Activated CD8-positive, alpha-beta memory T cell treated with anti-CD3 and anti-CD28 coated beads, Interleukin-2, amount 50 U/mL, for 1 hour (primary cell): ENCODE measurements around the gene NLRP12.
"Not testable (repeated sequence)": the region's sequence is repeated elsewhere in the genome, so short reads cannot be mapped to it uniquely, and the experiment has no call there.

Source experiments
- DNase-seq: peaks from one replicate; pipeline ENCODE4 v3.0.0-alpha.2; 2020; ENCODE audit errors: extremely low read depth

NLRP12 gene, protein sequence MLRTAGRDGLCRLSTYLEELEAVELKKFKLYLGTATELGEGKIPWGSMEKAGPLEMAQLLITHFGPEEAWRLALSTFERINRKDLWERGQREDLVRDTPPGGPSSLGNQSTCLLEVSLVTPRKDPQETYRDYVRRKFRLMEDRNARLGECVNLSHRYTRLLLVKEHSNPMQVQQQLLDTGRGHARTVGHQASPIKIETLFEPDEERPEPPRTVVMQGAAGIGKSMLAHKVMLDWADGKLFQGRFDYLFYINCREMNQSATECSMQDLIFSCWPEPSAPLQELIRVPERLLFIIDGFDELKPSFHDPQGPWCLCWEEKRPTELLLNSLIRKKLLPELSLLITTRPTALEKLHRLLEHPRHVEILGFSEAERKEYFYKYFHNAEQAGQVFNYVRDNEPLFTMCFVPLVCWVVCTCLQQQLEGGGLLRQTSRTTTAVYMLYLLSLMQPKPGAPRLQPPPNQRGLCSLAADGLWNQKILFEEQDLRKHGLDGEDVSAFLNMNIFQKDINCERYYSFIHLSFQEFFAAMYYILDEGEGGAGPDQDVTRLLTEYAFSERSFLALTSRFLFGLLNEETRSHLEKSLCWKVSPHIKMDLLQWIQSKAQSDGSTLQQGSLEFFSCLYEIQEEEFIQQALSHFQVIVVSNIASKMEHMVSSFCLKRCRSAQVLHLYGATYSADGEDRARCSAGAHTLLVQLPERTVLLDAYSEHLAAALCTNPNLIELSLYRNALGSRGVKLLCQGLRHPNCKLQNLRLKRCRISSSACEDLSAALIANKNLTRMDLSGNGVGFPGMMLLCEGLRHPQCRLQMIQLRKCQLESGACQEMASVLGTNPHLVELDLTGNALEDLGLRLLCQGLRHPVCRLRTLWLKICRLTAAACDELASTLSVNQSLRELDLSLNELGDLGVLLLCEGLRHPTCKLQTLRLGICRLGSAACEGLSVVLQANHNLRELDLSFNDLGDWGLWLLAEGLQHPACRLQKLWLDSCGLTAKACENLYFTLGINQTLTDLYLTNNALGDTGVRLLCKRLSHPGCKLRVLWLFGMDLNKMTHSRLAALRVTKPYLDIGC

DNA sequence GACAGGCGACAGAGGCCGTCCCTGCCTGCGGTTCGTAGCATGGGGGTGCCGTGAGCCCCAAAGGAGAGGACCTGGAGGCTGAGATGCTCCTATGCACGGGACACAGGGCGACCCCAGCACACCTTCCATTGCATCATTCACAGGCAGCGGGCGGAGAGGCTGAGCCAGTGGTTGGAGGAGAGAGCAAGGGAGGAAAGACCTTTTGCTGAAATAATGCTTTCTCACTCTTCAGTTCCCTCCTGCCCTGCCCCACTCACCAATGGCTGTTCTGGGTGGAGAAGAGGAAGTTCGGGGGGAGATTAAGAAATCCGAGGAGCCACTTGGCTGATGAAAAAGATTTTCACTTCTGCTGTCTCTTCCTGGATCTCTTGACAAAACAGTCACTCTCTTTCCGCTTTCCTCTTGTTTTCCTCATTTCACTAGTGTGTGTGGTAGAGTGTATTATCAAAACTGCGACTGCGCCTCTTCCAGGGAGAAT is at the start of gene NLRP12:
NLRP12 (minus strand) TSS at position 181 of the 478 bp plus-strand sequence; CDS start at position 41, 140 bp downstream.
- no peak for DNase-seq

DNA sequence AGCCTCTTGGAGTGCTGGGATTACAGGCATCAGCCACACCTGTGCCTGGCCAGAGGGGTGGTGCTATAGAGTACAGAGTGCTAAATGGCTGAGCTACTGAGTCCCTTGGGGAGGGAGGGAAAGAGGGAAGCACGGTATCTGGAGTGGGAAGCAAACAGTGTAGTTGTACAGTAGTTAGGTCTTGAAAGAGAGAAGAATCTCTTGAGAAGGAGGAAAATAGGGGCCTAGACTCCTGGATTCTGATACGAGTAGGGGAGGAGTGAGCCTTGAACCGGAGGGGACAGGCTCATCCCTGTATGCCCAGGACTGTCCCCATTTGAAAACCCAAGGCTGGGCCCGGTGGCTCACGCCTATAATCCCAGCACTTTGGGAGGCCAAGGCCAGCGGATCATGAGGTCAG is 48.6 kb upstream of the NLRP12 start:
- no peak for DNase-seq

DNA sequence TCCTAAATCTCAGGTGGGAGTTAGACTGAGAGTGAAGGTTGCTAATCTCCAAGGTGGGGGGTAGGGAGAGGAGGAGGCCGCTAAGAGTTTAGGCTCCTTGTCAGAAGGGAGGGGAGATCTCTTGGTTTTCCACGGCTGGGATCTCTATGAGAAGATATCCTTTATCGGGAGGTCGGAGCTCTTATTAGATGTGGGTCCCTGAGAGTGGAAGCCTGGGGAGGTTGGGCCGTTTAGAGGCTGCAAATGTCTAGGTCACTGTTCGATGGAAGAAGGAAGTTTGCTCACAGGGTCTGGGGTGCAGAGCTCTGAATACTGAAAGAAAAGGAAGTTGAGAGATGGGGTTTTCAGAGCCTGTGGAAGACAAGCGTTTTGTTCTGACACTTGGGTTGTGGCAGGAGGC is 47.3 kb upstream of the NLRP12 start:
- DNase-seq: no peak

DNA sequence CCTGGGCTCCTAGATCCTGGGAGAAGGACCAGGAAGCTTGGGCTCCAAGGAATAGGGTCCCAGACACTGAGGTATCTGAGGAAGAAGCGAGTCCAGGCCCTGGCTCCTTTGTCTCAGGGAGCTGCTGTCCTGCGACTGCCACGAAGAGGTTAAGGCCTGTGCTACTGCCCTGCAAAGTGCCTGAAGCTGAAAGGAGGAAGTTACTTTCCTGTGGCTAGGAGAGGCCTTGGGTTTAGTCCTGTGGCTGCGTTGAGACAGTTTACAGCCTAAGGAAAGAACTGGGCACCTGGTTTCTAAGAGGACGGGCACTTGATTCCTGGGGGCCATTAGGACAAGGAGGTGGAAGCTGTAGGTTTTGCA is 46.4 kb upstream of the NLRP12 start:
- no peak for DNase-seq

DNA sequence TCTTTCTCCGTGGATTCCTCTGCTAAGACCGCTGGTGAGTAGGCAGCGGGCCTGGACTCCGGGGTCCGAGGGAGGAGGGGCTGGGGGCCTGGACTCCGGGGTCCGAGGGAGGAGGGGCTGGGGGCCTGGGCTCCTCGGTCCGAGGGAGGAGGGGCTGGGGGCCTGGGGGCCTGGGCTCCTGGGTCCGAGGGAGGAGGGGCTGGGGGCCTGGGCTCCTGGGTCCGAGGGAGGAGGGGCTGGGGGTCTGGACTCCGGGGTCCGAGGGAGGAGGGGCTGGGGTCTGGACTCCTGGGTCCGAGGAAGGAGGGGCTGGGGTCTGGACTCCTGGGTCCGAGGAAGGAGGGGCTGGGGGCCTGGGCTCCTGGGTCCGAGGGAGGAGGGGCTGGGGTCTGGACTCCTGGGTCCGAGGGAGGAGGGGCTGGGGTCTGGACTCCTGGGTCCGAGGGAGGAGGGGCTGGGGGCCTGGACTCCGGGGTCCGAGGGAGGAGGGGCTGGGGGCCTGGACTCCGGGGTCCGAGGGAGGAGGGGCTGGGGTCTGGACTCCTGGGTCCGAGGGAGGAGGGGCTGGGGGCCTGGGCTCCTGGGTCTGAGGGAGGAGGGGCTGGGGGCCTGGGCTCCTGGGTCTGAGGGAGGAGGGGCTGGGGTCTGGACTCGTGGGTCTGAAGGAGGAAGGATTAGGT is 45.8 kb upstream of the NLRP12 start:
- DNase-seq: not testable (repeated sequence)

DNA sequence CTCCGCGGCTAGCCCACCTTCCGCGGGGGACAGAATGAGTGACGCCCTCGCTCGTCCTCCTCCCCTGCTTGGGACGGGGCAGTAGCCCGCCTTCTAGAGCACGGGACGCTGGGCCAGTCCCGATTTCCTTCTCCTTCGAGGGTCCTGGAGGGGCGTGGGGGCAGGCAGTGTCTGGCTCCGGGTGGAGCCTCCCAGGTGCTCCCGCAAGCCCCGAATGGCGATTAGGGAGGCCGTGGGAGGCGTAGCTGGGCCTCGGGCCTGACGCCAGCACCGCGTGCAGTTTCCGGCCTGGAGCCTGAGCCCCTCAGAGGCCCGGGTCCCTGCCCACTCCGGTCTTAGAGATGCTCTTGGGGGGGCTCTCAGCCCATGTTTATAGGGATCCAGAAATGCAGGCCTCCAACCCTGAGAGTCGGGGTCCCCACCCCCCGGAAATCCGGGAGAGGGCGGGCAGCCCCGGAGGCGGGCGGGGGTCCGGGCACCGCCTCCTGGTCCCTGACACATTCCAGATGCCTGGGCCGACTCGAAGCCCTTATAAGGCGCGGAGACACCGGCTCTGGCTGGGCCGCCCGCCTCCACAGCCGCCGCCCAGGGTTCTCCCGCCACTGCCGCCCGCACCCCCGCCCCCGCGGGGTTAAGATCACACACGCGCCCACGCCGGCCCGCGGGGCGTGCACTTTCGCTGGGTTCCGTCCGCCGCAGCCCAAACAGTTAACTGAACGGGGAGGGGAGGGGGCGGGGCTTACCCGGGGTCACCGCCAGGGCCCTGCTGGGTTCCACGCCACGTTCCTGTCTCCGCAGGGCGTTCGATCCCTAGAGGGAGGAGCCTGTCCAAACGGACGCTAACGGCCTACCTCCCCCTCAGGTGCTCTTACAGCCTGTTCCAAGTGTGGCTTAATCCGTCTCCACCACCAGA is 45.0 kb upstream of the NLRP12 start:
- peak; percentile 67 for DNase-seq

DNA sequence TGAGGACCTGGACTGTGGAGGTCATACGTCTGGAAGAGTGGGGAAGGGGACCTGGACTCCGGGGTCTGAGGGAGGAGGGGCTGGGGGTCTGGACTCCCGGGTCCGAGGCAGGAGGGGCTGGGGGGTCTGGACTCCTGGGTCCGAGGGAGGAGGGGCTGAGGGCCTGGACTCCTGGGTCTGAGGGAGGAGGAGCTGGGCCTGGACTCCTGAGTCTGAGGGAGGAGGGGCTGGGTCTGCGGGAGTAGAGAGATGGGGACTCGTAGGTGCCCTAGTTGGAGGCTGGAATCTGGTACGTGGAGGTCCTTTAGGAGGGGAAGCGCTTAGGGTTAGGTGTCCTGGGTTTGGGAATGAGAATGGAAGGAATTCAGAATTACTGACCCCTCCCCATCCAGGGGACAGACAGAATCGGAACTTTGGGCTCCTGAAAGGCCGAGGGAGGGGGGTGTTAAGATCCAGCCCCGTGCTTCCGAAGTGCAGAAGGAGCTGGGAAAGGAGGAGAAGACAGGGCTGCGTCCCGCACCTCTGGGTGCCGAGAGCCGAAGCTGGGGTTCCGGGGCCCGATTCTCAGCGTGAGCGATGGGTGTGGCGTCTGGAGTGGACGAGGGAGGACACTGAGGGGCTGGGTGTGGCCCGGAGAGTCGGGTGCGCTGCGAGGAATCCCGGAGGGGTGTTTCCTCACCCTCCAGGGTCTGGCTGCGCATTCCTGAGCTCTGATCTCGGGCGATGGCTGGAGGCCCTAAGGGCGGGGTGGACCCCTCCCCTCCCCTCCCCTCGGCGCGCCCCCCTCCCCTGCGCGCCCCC is 44.2 kb upstream of the NLRP12 start:
- no peak for DNase-seq

DNA sequence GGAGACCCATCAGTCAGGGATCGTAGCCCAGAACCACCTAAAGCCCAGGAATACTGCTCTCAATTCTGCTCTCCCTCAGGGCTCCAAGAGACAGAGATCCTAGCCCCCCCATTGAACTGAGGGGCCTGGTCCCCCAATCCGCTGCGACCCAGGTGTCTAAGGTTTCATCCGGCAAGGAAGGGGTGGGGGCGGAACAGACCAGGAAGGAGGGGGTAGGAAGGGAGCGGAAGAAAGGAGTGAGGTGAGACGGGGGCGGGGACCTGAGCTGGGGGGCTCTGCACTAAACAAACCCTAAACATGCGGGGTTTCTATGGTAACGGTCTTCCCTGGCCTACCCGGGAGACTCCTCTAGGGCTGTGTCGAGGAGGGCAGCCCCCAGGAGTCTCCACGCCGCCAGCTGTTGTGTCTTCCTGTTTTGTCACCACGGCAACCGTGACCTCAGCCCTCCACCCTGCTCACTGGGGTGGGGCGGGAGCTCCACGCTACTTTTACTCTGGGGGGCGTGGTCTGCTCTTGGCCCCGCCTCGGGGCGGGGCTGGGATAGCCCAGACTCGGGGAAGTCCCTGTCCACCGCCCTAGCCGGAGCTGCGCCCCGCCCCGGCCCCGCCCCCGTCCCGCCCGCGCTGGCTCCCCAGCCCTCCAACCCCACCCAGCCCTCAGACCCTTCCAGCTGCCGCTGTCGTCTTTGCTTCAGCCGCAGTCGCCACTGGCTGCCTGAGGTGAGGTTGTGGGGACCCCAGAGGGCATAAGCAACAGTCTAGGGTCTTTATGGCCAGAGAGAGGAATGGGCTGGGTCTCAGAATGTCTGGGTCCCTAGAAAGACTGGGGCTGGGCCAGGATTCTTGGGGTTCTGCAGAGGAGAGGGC is 43.3 kb upstream of the NLRP12 start, which contains the start of gene MYADM:
MYADM (plus strand) TSS at position 659 of the 866 bp plus-strand sequence. CDS start 5,647 bp downstream, outside the sequence.
- DNase-seq: peak; percentile 99

DNA sequence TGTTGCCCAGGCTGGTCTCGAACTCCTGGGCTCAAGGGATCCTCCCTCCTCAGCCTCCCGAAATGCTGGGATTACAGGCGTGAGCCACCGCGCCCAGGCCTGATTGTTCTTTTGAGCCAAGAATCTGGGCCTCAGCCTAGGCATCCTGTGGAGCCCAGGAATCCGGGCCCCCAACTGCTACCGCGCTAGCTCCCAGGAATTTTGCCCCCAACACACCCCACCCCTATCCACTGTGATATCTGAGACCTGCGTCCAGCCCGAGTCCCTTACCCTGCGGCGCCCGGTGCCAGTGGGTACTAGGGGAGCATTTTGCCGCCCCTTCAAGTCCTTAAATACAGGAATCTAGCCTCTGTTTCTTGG is 42.7 kb upstream of the NLRP12 start:
- DNase-seq: no peak

DNA sequence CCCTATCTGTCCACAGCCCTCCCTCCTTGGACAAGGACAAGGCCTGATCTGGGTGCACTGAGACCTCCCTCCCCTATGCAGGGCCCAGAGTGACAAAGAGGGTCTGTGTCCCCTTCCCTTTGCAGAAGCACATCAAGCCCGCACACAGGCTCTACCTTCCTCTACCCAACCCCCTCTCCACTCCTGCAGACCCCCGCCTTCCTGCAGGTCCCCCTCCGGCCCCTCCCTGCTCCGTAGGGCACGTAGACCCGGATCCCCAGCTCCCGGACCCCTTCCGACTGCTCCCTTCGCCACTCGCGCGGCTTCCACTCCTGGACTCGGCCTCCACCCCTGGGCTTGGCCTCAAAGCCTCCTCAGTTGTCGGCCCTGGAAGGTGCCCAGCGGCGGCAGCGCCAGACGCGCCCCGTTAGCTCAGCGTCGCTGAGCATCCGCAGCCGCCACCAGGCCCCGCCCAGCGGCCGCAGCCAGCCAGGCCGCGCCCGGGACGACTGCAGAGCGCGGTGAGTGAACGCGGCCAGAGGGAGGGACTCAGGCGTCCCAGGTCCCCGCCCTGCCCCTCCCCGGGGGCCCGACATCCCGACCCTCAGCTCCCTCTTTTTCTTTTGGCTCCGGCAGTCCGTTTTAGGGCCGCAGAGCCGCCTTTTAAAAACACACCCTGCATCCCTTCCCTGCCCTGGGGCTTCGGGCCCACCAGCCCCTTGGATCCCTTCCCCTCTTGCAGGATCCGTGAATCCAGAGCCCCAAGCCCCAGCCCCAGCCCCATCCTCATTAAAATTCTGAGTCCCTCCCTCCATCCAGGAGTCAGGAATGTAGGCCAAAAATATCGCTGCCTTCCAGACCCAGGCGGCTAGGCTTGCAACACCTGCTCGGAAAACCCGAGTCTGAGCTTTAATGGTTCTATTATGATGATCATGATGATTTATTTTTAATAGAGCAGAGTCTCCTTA is 42.1 kb upstream of the NLRP12 start:
- no peak for DNase-seq

DNA sequence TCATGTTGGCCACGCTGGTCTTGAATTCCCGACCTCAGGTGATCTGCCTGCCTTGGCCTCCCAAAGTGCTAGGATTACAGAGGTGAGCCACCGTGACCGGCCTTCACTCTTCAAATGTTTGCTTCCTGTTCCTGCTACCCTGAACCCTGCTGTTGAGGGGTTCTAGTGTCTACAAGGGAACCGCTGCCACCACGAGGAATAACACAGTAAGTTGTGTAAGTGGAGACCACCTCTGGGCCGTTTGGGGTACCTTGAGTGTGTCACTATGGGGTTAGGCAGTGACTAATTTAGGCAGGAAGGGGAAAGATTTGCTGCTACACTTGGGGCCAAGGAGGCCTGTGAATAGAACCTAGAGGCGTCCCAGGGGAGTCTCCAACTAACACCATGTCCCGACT is 41.4 kb upstream of the NLRP12 start:
- no peak for DNase-seq

DNA sequence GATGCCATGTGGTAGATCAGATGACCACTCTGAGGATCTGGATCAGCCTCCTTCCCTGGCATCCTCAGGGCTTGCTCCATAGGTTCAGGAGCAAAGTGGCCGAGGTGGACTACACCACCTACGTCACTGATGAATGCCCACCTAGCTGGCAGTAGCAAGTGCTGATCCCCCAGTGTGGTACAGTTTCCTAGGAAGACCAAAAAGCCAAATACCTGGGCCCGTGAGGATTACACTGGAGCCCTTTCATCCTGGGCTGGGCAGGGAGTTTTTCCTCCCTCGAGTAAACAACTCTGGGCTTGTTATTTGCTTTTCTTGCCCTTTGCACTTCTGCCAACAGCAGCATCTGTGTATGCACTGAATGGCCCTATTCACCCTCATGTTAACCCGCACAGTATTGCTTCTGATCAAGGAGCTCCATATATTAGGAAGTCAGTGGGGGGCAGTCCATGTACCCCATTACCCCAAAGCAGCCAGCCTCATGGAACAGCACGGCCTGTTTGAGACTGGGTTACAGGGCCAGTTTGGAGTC is 40.3 kb upstream of the NLRP12 start:
- DNase-seq: no peak

DNA sequence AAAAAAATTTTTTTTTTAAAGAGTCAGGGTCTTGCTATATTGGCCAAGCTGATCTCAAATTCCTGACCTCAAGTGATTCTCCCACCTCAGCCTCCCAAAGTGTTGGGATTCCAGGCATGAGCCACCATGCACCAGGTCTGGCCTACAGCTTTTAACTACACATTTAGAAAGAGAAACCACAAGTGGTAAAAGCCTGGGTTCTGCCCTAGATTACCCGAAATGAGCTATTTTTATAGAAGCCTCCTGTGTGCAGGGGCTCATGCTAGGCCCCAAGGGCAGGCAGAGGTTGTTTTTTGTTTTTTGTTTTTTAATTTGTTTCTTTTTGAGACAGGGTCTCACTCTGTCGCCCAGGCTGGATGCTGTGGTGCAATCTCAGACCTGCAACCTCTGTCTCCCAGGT is 29.6 kb upstream of the NLRP12 start:
- DNase-seq: no peak

DNA sequence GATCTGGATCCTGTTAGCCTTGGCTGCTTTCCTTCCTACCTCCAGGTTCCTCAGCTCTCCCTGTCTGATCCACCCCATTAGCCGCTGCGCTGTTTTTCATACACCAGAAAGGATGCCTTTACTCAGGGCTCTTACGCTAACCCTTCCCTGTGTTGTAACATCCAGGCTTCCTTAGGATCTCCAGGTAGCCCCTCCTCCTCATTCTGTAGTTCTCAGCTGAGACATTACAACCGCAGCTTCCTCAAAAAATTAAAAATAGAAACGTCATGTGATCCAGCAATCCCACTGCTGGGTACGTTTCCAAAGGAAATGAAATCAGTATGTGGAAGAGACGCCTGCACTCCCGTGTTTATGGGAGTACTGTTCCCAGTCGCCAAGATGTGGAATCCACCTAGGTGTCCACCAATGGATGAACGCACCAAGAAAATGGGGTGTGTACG is 25.1 kb upstream of the NLRP12 start:
- DNase-seq: no peak

DNA sequence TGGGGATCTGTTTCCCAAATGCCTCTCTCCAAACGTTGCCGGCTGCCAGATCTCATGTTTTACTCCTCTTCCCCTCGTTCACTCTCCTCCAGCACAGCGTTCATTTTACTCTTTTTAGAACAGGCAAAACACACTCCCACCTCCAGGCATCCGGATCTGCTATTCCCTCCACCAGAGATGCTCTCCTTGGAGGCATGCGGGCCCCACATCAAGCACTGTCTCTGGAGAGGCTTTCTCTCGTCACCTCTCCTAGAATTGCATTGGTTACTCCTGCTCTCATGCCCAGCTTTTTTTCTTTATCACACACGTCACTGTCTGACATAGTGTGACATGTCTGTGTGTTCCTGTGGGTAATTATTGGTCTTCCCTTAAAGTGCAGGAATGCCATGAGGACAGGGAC is 23.4 kb upstream of the NLRP12 start:
- DNase-seq: no peak

DNA sequence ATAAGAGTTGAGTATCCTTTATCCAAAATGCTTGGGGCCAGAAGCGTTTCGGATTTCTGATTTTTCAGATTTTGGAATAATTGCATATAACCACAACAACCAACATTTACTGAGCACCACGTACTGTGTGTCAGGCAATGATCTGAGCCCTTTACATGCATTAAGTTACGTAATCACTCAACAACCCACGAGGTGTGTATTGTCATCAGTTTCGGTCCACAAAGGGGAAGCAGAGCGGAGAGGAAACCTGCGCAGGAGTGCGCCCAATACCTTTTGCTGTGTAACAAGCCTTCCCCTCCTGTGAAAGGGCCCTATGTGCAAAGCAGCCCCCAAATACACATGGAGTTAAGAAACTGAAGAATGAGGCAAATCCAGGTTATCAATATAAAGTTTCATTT is 20.7 kb upstream of the NLRP12 start:
- no peak for DNase-seq

DNA sequence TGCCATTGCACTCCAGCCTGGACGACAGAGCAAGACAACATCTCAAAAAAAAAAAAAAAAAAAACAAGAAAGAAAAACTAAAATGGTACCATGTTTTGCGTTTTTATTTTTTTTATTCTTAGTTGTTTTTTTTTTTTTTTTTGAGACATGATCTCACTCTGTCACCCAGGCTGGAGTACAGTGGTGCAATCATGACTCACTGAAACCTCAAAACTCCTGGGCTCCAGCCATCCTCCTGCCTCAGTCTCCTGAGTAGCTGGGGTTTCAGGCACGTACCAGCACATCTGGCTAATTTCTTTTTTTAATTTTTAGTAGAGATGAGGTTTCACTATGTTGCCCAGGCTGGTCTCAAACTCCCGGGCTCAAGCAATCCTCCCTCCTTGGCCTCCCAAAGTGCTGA is 16.8 kb upstream of the NLRP12 start:
- DNase-seq: not testable (repeated sequence)
